Measurements from ENCODE around the gene NRXN3. TPM values are rescaled to one million over a fixed set of nuclear protein-coding genes. Genes with fewer than 3 reads are reported as not detected.
A peak's percentile ranks its signal among the peaks of the same experiment; 100 is the strongest.

NRXN3 gene
- total and polyA plus RNA-seq, 8 donors: 0.29 to 41.1 (median 9.1) TPM

GRCh38 chr14:79831195-79831892 lies 1661.2 kb downstream of the NRXN3 start:
- WGBS, 5 donors: 66 to 82% (median 73%) methylated on average over 10 of the region's 10 CpGs
- no peak for TF ChIP-seq POLR2AphosphoS5 (IDR thresholded peaks at IDR 0.05)
- TF ChIP-seq EP300 (IDR thresholded peaks at IDR 0.05): no peak
- no peak for TF ChIP-seq POLR2A (IDR thresholded peaks at IDR 0.05)
- TF ChIP-seq CTCF (IDR thresholded peaks at IDR 0.05): no peak
- DNase-seq: peak in 1 of 2 donors; percentile 58
- no peak overlapping the region for H3K27ac ChIP-seq
- H3K36me3 ChIP-seq: no peaks in the 10 kb centered on the region
- H3K4me1 ChIP-seq: peaks cover 0 to 5% (median 0%) of the 10 kb centered on the region in 4 donors
- intact Hi-C loops (cut with DNase I; ENCODE audit: low total_unique reads): no loop called here
- no peaks in the 10 kb centered on the region for H3K9me3 ChIP-seq
- no peaks in the 10 kb centered on the region for H3K27me3 ChIP-seq
- no peak overlapping the region for H3K4me3 ChIP-seq

- Histone ChIP-seq H3K4me1 (peaks cover 0 to 5% (median 0%) of the 10 kb centered on the region in 4 donors), H3K27ac (no peak overlapping the region), H3K4me3 (no peak overlapping the region), H3K9me3 (no peaks in the 10 kb centered on the region), H3K27me3 (no peaks in the 10 kb centered on the region), H3K36me3 (no peaks in the 10 kb centered on the region)
- intact Hi-C loops (cut with DNase I; ENCODE audit: low total_unique reads): no loop called here
- no peak for DNase-seq
- 57 to 63% (median 61%) methylated on average over 3 of the region's 3 CpGs for WGBS, 5 donors
- TF ChIP-seq POLR2A (IDR thresholded peaks at IDR 0.05) (no peak), POLR2AphosphoS5 (IDR thresholded peaks at IDR 0.05) (no peak), EP300 (IDR thresholded peaks at IDR 0.05) (no peak), CTCF (IDR thresholded peaks at IDR 0.05) (no peak)
These were observed 1663.6 kb downstream of the NRXN3 start for GRCh38 chr14:79833781-79834180.

GRCh38 chr14:79834868-79835267 lies 1664.7 kb downstream of the NRXN3 start:
- H3K27ac ChIP-seq: no peak overlapping the region
- TF ChIP-seq POLR2AphosphoS5 (IDR thresholded peaks at IDR 0.05): no peak
- no peak for TF ChIP-seq CTCF (IDR thresholded peaks at IDR 0.05)
- H3K36me3 ChIP-seq: no peaks in the 10 kb centered on the region
- no peak overlapping the region for H3K4me3 ChIP-seq
- H3K9me3 ChIP-seq: no peaks in the 10 kb centered on the region
- intact Hi-C loops (cut with DNase I; ENCODE audit: low total_unique reads): no loop called here
- H3K4me1 ChIP-seq: peaks cover 0 to 5% (median 0%) of the 10 kb centered on the region in 4 donors
- no peaks in the 10 kb centered on the region for H3K27me3 ChIP-seq
- DNase-seq: no peak
- whole genome bisulfite sequencing, 5 donors: 89 to 94% (median 91%) methylated on average over 6 of the region's 6 CpGs

GRCh38 chr14:79836577-79836976 lies 1666.4 kb downstream of the NRXN3 start:
- no peak overlapping the region for H3K27ac ChIP-seq
- peaks cover 0 to 10% (median 0%) of the 10 kb centered on the region in 4 donors for H3K4me1 ChIP-seq
- WGBS, 5 donors: 43 to 75% (median 71%) methylated on average over 1 of the region's 1 CpG
- no peaks in the 10 kb centered on the region for H3K27me3 ChIP-seq
- no peak overlapping the region for H3K4me3 ChIP-seq
- H3K36me3 ChIP-seq: no peaks in the 10 kb centered on the region
- no peak for DNase-seq
- intact Hi-C loops (cut with DNase I; ENCODE audit: low total_unique reads): no loop called here
- TF ChIP-seq CTCF (IDR thresholded peaks at IDR 0.05): no peak
- no peak for TF ChIP-seq POLR2A (IDR thresholded peaks at IDR 0.05)
- TF ChIP-seq POLR2AphosphoS5 (IDR thresholded peaks at IDR 0.05): no peak
- no peak for TF ChIP-seq EP300 (IDR thresholded peaks at IDR 0.05)
- H3K9me3 ChIP-seq: no peaks in the 10 kb centered on the region

All from stomach (tissue), 9 donors.